BJ (cell line): ENCODE data around the gene MOB3A. TPM values are rescaled to one million over a fixed set of nuclear protein-coding genes. Genes with fewer than 3 reads are reported as not detected.

Source experiments
- CTCF ChIA-PET: fragments of 350-600 bp; formaldehyde crosslinking; extraction: SDS; loops from one replicate; lab custom pipeline; 2021; ENCODE audit warnings: antibody characterized with exemption, inconsistent platforms; lab: Yijun Ruan, JAX
- POLR2A ChIA-PET: fragments of 300-600 bp; sonication (Branson Sonifier 250); formaldehyde crosslinking; extraction: SDS; loops from one replicate; lab custom pipeline; 2021; ENCODE audit warnings: antibody characterized with exemption; lab: Charles Lee
- DNase-seq: peaks from one replicate; pipeline ENCODE4 v3.0.0-alpha.2; 2011; ENCODE audit warnings: low read depth
- H3K27me3 ChIP-seq: 2 replicates; pipeline ENCODE4 v1.6.0; 2011; ENCODE audit warnings: low read length; ENCODE audit not compliant: control insufficient read depth, insufficient read depth
- H3K36me3 ChIP-seq: 2 replicates; pipeline ENCODE4 v1.5.1; 2011; ENCODE audit warnings: low read length; ENCODE audit not compliant: control insufficient read depth, insufficient read depth
- H3K4me3 ChIP-seq: 2 replicates; pipeline ENCODE4 v1.5.1; 2011; ENCODE audit warnings: low read depth, mild to moderate bottlenecking, control low read depth, low read length
- CTCF ChIP-seq: IDR thresholded peaks from 2 replicates; pipeline ENCODE4 v1.5.1; 2011; ENCODE audit warnings: low read depth, mild to moderate bottlenecking, control low read depth, inconsistent platforms, low read length, moderate library complexity; ENCODE audit not compliant: insufficient read depth
- polyA plus RNA-seq: library from polyadenylated mRNA; depleted of rRNA; stranded (reverse); fragments of >200 nt; gene quantifications from 2 replicates; pipeline ENCODE4 v1.2.3, GENCODE V29; 2011

The MOB3A gene
- polyA plus RNA-seq, 1 experiment = 50.5 TPM

DNA sequence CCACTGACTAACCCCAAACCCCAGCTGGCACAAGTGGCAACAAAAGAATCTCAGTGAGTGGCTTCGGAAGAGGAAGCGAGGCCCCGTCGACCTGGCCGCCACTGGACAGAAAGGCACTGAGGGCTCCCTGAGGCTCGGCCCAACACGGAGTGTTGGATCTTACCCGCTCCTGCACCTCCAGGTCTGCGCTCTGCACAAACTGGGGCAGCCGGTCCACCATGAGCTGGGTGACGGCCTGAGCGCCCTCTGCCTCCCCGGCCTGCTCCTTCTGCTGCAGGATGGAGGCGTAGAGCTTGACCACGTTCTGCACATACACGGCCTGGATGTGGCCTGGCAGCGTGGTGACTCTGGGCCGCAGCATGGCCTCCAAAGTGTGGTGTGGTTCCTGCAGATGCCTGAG, 22.3 kb upstream of the MOB3A start:
- no peaks in the 10 kb centered on the region for H3K27me3 ChIP-seq
- ChIA-PET POLR2A (no interaction called here), CTCF (no interaction called here)
- no peak overlapping the region for H3K4me3 ChIP-seq
- H3K36me3 ChIP-seq = peaks cover 83% of the 10 kb centered on the region
- DNase-seq = no peak
- TF ChIP-seq CTCF = no peak

- POLR2A ChIA-PET = no interaction called here
- H3K36me3 ChIP-seq = peaks cover 81% of the 10 kb centered on the region
- no peaks in the 10 kb centered on the region for H3K27me3 ChIP-seq
- no peak overlapping the region for H3K4me3 ChIP-seq
- no peak for TF ChIP-seq CTCF
- CTCF ChIA-PET = no interaction called here
- DNase-seq = no peak
These were observed 21.3 kb upstream of the MOB3A start for GRCh38 chr19:2117215-2117960.

DNA sequence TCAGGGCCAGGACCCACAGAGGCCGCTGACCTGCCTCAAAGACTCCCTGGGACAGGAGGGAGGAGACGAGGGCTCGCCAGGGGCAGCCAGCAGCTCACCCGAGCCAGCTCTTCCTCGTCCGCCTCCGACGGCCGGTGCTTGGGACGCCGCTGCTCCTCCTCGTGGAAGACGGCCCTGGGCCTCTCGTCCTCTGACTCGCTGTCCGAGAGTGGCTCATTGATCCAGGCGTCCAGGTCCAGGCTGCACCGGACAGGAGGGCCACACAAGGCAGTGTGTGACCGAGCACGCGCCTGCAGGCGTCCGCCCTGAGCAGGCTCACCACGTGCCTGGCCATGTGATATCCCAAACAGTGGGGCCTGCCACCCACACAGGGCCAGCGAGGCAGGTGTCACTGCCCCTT, 20.4 kb upstream of the MOB3A start:
- POLR2A ChIA-PET = no interaction called here
- no peak for TF ChIP-seq CTCF
- no peak overlapping the region for H3K4me3 ChIP-seq
- no peak for DNase-seq
- H3K36me3 ChIP-seq = peaks cover 80% of the 10 kb centered on the region
- CTCF ChIA-PET = no interaction called here
- no peaks in the 10 kb centered on the region for H3K27me3 ChIP-seq

DNA sequence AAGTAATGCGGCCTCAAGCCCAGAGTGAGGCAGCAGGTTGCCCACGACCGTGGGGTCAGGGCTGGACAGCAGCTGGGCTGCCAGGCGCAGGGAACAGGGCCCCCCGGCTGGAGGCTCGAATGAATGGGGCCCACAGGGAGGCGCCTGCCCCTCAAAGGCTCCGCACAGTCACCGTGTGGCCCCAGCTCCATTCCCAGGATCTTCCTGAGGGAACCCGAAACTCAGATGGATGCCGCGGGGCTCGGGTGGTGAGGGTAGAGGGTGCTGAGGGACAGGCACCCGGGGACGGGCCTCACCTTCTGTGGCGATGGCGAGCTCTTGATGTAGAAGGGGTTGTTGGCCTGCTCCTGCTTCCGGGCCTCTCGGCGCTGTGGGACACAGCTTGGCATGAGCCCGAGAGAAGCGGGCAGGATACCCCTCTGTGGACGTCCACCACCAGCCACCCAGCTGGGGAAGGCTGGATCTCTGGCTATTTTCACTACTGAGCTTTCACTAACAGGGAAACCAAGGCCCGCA, 19.8 kb upstream of the MOB3A start:
- no peaks in the 10 kb centered on the region for H3K27me3 ChIP-seq
- ChIA-PET POLR2A (no interaction called here), CTCF (no interaction called here)
- DNase-seq = no peak
- H3K4me3 ChIP-seq = no peak overlapping the region
- peaks cover 79% of the 10 kb centered on the region for H3K36me3 ChIP-seq
- TF ChIP-seq CTCF = no peak

DNA sequence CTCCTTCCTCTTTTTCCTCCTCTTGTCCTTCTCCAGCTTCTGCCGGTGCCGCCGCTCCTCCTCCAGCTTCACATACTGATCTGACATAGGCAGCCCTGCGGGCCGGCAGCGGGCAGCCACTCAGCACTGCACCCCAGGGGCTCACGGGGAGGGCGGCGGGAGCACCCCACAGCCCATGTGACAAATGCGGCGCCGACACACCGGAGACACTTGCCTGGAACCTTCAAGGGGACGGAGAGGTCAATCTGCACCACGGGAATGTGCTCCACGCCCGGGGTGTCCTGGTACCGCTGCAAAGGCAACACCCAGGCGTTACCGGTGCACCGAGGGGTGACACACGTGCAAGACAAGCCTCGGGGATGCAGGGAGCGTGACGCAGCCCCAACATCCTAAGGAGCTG, 19.2 kb upstream of the MOB3A start:
- H3K36me3 ChIP-seq = peaks cover 79% of the 10 kb centered on the region
- H3K27me3 ChIP-seq = no peaks in the 10 kb centered on the region
- DNase-seq = no peak
- no peak for TF ChIP-seq CTCF
- ChIA-PET POLR2A (no interaction called here), CTCF (no interaction called here)
- H3K4me3 ChIP-seq = no peak overlapping the region
